Measurements from ENCODE around the gene SAMD11. TPM values are rescaled to one million over a fixed set of nuclear protein-coding genes. Genes with fewer than 3 reads are reported as not detected.

The SAMD11 gene
- total RNA-seq, 8 experiments from 2014 or later: 0.29 to 30.4 (median 3.2) TPM

DNA sequence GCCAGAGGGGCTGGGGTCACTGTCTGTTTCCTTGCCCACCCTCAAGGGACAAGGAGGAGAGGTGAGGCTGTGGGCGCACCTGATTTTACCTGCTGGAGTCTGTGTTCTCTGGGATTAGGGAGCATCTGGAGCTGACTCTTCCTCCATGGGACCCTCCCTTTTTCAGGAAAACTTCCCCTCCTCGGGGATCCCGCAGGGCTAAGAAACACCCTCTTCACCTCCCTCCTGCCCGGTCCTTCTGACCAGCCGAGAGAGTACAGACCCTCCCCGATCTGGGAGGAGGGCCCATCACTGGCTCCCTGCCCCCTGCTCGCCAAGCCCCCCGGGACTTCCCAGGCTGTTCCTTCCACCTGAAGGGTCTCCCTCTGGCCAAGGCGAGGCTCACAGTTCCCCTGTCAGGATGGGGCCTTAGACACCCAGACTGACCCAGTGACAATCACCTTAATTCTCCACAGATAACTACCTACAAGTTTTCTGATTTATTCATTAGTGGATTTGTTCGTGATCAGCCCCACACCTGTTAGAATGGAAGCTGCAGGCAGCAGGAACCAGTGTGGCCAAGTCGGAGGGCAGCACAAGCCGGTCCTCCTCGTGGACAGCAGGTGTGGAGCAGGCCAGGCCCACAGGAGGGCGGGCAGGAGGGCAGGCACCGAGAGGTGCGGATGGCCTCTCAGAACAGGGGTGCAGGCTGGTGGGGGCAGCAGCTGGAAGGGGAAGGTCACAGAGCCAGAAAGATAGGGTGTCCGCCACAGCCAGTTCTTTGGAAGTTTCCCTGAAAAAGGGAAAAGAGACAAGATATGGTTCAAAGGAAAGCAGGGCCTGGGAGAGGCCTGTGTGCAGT is 15.9 kb upstream of the SAMD11 start:
- WGBS, 10 experiments: 52 to 77% (median 73%) methylated on average over 3 to 12 of the region's 17 CpGs; no CpG with 5 or more reads in 4 of the 10 experiments
- Histone ChIP-seq H3K4me1 (replicated peaks in 1 of 2) (peaks cover 32 to 57% of the 10 kb centered on the region in 2 donors), H3K4me3 (no peak overlapping the region), H3K27ac (no peak overlapping the region)
- in situ Hi-C loops (cut with MboI; ENCODE audit: low pct_unique_long_range_greater_than_20kb in 2 of 9, low sequenced_read_pairs in 9 of 9, unreplicated experiment in 9 of 9): no loop called here
- no peak for ATAC-seq (replicated peaks in 6 of 8)

DNA sequence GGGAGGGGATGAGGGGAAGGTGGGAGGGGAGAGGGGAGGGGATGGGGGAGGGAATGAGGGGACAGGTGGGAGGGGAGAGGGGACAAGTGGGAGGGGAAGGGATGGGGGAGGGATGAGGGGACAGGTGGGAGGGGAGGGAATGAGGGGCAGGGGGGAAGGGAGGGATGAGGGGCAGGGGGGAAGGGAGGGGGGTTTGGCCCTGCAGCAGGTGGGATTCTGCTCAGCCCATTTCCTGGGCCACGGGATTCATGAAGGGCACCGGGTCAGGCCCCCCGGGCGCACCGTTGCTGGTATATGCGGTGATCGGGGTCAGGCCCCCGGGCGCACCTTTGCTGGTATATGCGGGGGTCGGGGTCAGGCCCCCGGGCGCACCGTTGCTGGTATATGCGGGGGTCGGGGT is 15.1 kb upstream of the SAMD11 start:
- in situ Hi-C loops (cut with MboI; ENCODE audit: low pct_unique_long_range_greater_than_20kb in 2 of 9, low sequenced_read_pairs in 9 of 9, unreplicated experiment in 9 of 9): no loop called here
- WGBS, 10 experiments: no CpG with 5 or more reads among the region's 16 CpGs
- Histone ChIP-seq H3K4me3 (no peak overlapping the region), H3K4me1 (replicated peaks in 1 of 2) (peaks cover 32 to 57% of the 10 kb centered on the region in 2 donors), H3K27ac (no peak overlapping the region)
- ATAC-seq (replicated peaks in 6 of 8): no peak

DNA sequence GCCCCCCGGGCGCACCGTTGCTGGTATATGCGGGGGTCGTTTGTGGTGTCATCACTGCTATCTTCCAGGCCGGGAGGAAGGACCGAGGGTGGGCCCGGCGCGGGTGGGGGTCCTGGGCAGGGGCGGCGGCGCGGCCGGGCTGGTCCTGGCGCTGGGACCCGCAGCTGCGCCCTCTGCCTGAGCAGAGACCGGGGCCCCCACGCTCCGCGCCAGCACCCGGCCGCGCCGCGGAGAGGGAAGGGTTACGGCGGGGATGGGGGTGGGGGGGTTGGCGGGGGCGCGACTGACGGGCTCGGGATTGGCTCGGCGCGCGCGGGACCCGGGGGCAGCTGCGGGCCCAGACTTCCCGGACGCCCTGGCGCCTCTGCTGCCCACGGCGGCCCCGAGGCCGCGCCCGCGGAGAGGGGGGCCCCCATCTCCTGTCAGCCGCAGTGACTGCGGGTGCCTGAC is 13.8 kb upstream of the SAMD11 start:
- Histone ChIP-seq H3K4me1 (replicated peaks in 1 of 2) (peaks cover 32 to 54% of the 10 kb centered on the region in 2 donors), H3K4me3 (no peak overlapping the region), H3K27ac (no peak overlapping the region)
- no peak for ATAC-seq (replicated peaks in 6 of 8)
- no CpG with 5 or more reads among the region's 53 CpGs for WGBS, 10 experiments
- in situ Hi-C loops (cut with MboI; ENCODE audit: low pct_unique_long_range_greater_than_20kb in 2 of 9, low sequenced_read_pairs in 9 of 9, unreplicated experiment in 9 of 9): no loop called here

DNA sequence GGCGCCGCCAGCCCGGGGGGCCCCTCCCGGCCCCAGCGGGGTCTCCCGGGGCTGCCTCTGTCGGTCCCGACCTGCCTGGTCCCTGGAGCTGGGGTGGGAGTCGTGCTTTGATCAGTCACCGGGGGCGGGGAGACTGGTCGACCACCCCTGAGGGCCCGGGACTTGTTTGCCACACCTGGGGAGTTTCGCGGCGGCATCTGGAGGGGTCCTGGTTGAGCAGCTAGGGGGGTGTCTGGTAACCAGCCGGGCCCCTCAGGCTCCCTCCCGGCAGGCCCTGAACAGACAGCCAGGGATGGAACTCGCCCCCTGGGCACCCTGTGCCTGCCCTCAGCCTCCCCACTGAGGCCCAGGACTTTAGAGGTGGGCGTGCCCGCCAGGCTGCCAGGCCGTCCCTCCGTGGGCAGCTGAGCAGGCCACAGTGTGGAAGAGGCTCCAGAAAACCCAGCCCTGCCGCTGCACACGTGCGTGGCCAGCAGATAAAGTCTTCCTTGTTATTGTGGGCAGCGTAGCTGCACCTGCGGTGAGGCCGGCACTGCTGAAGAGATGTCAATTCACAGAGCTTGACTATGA is 13.3 kb upstream of the SAMD11 start:
- WGBS, 10 experiments: 68 to 88% (median 77%) methylated on average over 3 to 11 of the region's 29 CpGs; no CpG with 5 or more reads in 6 of the 10 experiments
- Histone ChIP-seq H3K27ac (no peak overlapping the region), H3K4me1 (replicated peaks in 1 of 2) (peaks cover 27 to 49% of the 10 kb centered on the region in 2 donors), H3K4me3 (no peak overlapping the region)
- no peak for ATAC-seq (replicated peaks in 6 of 8)
- in situ Hi-C loops (cut with MboI; ENCODE audit: low pct_unique_long_range_greater_than_20kb in 2 of 9, low sequenced_read_pairs in 9 of 9, unreplicated experiment in 9 of 9): no loop called here

DNA sequence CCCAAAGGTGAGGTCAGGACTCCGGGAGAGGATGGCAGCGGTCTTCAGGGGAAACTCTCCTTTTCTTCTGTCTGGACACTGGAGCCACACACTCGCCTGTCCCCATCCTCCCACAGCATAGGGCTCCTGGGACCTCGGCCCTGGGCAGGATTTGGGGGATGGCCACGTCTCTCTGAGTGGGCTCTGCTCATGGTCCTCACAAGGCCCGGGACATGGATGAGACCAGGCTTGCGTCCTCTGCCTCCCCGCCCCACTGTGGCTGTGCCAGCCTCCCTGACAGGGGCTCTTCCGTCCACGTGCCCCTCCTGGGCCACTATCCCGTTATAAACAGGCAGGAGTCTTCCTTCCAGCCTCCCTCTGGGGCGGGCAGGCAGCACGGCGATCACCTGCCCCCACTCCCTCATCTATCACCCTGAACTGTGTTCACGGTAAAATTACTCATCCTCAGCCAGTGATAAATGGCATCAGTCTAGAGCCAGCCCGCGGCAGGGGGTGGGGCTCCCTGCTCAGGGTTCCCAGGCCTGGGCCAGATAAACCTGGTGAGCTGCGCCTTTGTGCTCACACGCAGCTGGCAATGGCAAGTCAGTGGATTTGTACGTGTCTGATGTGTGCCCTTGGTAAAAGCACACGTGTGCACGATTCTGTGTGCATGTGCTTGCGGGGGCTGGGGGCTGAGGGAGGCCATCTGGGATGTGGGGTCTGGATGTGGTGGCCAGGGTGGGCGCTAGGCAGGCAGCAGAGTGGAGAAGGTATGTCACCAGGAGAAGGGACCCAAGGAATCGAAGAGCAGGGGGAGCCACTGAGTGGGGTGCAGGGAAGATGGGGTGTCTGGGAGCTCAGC is 12.6 kb upstream of the SAMD11 start:
- Histone ChIP-seq H3K4me3 (no peak overlapping the region), H3K4me1 (replicated peaks in 1 of 2) (peaks cover 32 to 49% of the 10 kb centered on the region in 2 donors), H3K27ac (peak overlapping the region in 1 of 2 donors; percentile 13)
- 13 to 80% (median 34%) methylated on average over 2 to 21 of the region's 25 CpGs; no CpG with 5 or more reads in 4 of the 10 experiments for WGBS, 10 experiments
- in situ Hi-C loops (cut with MboI; ENCODE audit: low pct_unique_long_range_greater_than_20kb in 2 of 9, low sequenced_read_pairs in 9 of 9, unreplicated experiment in 9 of 9): no loop called here
- ATAC-seq (replicated peaks in 6 of 8): peak in 7 of 8 experiments; percentile 11 to 95 (median 94)

DNA sequence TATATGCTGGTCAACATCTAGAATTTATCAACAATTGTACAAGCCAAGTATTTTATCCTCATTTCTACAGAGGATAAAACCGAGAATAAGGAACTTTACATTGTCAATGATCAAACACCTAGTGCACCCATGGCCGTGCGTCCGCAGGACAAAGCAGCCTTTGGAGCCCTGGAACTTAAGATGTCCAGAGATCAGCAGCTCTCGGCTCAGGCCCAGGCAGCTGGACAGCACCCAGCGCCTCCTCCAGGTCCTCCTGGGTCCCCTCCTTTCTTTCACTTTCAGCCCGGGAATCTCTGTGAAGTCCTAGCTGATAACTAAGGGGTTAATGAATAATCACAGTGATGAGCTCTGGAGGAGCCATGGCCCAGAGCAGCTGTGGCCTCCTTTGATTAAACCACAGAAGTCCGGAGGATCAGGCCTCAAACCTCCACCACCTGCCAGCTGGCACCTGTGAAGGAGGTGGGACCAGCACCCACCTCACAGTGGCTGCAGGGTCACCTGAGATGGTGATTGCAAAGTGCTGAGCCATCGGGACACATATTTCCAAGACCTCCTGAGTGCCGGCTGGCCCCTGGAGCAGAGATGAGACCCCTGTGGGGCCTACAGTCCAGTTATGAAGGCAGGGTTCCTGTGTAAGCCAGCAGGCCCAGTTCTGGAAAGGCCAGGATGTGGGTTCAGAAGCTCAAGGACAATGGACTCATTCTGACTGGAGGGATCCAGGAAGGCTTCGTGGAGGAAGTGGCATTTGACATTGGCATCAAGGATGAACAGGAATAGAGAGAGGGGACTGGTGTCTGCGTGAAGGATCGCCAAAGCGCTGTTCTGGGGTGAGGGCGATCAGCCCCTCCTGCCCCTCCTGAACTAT is 11.6 kb upstream of the SAMD11 start:
- ATAC-seq (replicated peaks in 6 of 8): no peak
- peaks cover 42 to 51% of the 10 kb centered on the region in 2 donors for H3K4me1 ChIP-seq (replicated peaks in 1 of 2)
- in situ Hi-C loops (cut with MboI; ENCODE audit: low pct_unique_long_range_greater_than_20kb in 2 of 9, low sequenced_read_pairs in 9 of 9, unreplicated experiment in 9 of 9): no loop called here
- 61 to 90% (median 74%) methylated on average over 2 to 13 of the region's 15 CpGs; no CpG with 5 or more reads in 1 of the 10 experiments for WGBS, 10 experiments
- H3K4me3 ChIP-seq: no peak overlapping the region
- H3K27ac ChIP-seq: no peak overlapping the region

DNA sequence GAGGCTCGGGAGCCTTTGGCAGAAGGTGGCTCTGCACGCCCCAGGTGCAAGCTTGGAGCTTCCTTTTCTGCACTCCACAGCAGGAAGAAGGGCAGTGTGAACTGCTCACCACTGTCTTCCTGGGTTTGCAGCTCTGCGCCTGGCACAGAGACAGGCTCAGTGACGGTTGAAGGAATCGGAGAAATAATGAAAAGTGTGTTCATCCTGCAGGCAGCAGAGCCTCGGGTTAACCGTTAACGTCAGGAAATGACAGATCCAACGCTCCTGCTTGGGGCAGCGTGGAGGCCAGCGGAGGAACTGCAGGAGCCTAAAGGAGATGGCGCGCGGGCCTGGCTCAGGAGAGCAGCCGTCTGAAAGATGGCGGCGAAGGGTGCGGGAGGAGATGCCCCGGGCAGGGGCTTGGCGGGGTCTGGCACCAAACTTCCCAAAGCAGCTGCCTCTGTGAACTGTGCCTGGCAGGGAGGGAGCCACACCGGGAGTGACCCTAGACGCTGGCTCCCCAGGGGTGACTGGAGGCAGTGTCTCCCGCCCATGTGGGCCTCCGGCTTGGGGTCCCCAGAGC is 10.9 kb upstream of the SAMD11 start:
- Histone ChIP-seq H3K4me1 (replicated peaks in 1 of 2) (peaks cover 49 to 56% of the 10 kb centered on the region in 2 donors), H3K4me3 (no peak overlapping the region), H3K27ac (no peak overlapping the region)
- in situ Hi-C loops (cut with MboI; ENCODE audit: low pct_unique_long_range_greater_than_20kb in 2 of 9, low sequenced_read_pairs in 9 of 9, unreplicated experiment in 9 of 9): no loop called here
- 27 to 83% (median 53%) methylated on average over 1 to 16 of the region's 24 CpGs; no CpG with 5 or more reads in 2 of the 10 experiments for WGBS, 10 experiments
- peak in 1 of 8 experiments; percentile 55 for ATAC-seq (replicated peaks in 6 of 8)

DNA sequence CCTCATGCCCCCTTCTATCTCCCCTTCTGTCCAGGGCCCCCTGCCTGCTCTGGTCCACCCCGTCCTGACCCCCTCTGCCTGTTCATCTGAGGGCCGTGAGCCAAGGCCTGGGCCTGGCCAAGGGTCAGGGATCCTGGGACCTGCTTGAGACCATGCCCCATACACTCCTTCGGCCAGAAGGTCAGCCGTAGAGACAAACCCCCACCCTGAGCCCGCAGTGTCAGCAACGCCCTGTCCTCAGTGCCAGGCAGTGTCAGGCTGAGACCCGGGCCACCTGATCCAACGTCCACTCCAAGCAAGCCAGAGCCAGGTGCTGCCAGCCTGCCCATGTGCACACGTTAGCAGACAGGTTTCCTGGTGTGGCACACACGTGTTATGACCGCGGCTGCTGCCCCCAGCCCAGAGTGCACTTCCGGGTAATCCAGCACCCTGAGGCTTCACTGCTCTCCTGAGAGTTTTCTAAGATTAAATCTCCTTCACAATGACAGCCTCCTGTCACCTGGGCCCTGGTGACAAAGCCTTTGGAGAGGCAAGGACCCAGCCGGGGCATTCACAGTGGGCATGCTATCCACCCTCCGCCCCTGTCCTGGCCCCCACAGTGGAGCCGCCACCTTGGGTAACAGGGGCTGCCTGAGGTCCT is 10.1 kb upstream of the SAMD11 start:
- in situ Hi-C loops (cut with MboI; ENCODE audit: low pct_unique_long_range_greater_than_20kb in 2 of 9, low sequenced_read_pairs in 9 of 9, unreplicated experiment in 9 of 9): no loop called here
- WGBS, 10 experiments: 54 to 89% (median 69%) methylated on average over 1 to 4 of the region's 16 CpGs; no CpG with 5 or more reads in 4 of the 10 experiments
- Histone ChIP-seq H3K4me1 (replicated peaks in 1 of 2) (peaks cover 57 to 58% of the 10 kb centered on the region in 2 donors), H3K27ac (no peak overlapping the region), H3K4me3 (no peak overlapping the region)
- ATAC-seq (replicated peaks in 6 of 8): no peak

DNA sequence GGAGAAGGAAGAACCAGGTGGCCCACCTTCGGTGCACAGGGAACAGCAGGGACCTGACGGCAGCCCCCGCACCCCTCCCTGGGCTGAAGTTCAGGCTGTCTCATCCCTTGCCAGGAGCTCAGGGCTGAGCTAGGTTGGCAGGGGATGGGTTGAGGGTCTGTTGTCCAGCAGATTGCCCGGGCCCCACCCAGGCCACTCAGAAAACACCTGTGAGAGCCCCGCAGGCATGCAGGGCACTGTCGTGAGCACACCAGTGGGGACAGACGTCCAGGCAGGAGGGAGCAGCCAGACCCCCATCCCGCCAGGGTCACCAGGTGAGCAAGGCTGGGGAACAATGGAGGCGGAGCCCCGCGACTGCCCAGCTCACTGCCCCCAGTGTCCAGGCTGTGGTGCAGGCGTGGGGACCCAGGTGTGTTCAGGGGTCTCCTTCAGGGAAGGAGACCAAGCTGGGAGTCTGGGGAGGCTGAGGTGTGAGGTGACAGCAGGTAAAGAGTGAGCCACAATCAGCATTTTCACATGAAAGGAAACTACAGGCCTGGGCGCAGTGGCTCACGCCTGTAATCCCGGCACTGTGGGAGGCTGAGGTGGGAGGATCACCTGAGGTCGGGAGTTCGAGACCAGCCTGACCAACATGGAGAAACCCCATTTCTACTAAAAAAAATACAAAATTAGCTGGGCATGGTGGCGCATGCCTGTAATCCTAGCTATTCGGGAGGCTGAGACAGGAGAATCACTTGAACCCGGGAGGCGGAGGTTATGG is 9.4 kb upstream of the SAMD11 start:
- no peak for ATAC-seq (replicated peaks in 6 of 8)
- WGBS, 10 experiments: 29 to 90% (median 78%) methylated on average over 3 to 7 of the region's 21 CpGs
- Histone ChIP-seq H3K4me1 (replicated peaks in 1 of 2) (peaks cover 57 to 58% of the 10 kb centered on the region in 2 donors), H3K4me3 (no peak overlapping the region), H3K27ac (no peak overlapping the region)
- in situ Hi-C loops (cut with MboI; ENCODE audit: low pct_unique_long_range_greater_than_20kb in 2 of 9, low sequenced_read_pairs in 9 of 9, unreplicated experiment in 9 of 9): no loop called here

DNA sequence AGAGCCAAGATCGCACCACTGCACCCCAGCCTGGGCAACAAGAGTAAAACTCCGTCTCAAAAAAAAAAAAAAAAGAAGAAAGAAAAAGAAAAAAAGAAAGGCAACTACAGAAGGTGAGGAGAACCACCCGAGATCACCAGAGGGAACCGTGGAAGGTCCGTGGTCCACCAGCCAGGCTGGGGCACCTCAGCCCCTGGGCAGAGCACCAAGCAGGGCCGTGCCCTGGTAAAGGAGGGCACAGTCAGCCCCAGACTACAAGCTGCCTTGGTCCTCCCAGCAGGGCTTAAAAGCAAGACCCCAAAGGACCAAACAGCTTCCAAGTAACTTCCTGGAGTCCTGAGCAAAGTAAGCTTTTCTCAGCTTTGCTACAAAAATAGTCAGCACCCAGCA is 8.8 kb upstream of the SAMD11 start:
- in situ Hi-C loops (cut with MboI; ENCODE audit: low pct_unique_long_range_greater_than_20kb in 2 of 9, low sequenced_read_pairs in 9 of 9, unreplicated experiment in 9 of 9): no loop called here
- peaks cover 62% of the 10 kb centered on the region in 2 donors for H3K4me1 ChIP-seq (replicated peaks in 1 of 2)
- no peak for ATAC-seq (replicated peaks in 6 of 8)
- no peak overlapping the region for H3K4me3 ChIP-seq
- H3K27ac ChIP-seq: no peak overlapping the region
- WGBS, 10 experiments: 41 to 96% (median 62%) methylated on average over 2 to 6 of the region's 6 CpGs; no CpG with 5 or more reads in 1 of the 10 experiments

Measured in motor neuron (in vitro differentiated cells).